Stimulated activated effector memory CD8-positive, alpha-beta T cell treated with anti-CD3 and anti-CD28 coated beads, Interleukin-12 subunit alpha, Interleukin-12 subunit beta, amount 100 ng/mL, for 72 hours (primary cell): ENCODE measurements around the gene CCDC154.

ENCODE experiments used
- ATAC-seq: fragments of 150-1000 bp; cut with Tn5 transposase; 2 replicates; pipeline ENCODE4 v1.10.0; 2021
- DNase-seq, 2 donors: peaks; one replicate each; pipeline ENCODE4 v3.0.0; 2021 to 2022; ENCODE audit warnings: low spot score in 2 of 2
- H3K27ac Mint-ChIP-seq: one replicate; pipeline ENCODE4 v1.8.0; 2022; ENCODE audit warnings: mild to moderate bottlenecking, mixed read lengths
- H3K36me3 Mint-ChIP-seq: one replicate; pipeline ENCODE4 v1.8.0; 2022; ENCODE audit warnings: mild to moderate bottlenecking, mixed read lengths
- H3K4me1 Mint-ChIP-seq: one replicate; pipeline ENCODE4 v1.8.0; 2022; ENCODE audit warnings: mixed read lengths
- H3K4me3 Mint-ChIP-seq: one replicate; pipeline ENCODE4 v1.8.0; 2022; ENCODE audit warnings: mild to moderate bottlenecking, mixed read lengths
- H3K9me3 Mint-ChIP-seq: one replicate; pipeline ENCODE4 v1.8.0; 2022; ENCODE audit warnings: mixed read lengths

The CCDC154 gene

DNA sequence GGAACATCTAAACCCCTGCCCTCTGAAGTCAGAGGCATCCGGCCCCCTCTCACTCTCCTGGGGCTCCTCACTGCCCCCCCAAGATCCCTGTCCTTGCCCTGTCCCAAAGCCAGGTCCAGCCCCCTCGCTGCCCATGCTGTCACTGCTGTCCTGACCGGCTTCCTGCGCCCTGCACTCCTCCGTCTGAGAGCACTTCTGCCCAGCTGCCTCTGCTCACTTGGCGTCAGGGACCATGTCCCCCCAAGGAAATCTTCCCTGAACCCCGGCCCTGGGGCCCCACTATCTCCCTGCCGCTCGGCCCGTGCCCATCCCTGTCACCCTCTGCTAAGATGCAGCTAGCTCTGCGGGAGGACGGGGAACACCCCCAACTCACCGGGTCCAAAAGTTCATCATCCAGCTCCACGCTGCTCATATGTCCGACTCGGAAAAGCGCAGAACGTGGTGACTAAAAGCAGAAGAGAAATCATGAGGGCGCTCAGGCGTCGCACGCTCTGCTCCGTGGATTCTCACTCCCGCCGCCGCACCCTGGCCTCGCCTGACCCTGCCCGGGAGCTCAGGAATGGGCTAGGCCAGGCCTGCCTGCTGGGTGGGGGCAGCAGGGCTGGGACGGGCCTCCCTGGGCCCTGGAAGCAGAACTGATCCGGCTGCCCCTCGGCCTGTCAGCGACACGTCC, 20.7 kb upstream of the CCDC154 start:
- peaks cover 16% of the 10 kb centered on the region for H3K4me1 Mint-ChIP-seq
- DNase-seq (no peak), ATAC-seq (no peak)
- H3K4me3 Mint-ChIP-seq, result no peak overlapping the region
- no peak overlapping the region for H3K27ac Mint-ChIP-seq
- H3K36me3 Mint-ChIP-seq, result peaks cover 35% of the 10 kb centered on the region
- no peaks in the 10 kb centered on the region for H3K9me3 Mint-ChIP-seq

DNA sequence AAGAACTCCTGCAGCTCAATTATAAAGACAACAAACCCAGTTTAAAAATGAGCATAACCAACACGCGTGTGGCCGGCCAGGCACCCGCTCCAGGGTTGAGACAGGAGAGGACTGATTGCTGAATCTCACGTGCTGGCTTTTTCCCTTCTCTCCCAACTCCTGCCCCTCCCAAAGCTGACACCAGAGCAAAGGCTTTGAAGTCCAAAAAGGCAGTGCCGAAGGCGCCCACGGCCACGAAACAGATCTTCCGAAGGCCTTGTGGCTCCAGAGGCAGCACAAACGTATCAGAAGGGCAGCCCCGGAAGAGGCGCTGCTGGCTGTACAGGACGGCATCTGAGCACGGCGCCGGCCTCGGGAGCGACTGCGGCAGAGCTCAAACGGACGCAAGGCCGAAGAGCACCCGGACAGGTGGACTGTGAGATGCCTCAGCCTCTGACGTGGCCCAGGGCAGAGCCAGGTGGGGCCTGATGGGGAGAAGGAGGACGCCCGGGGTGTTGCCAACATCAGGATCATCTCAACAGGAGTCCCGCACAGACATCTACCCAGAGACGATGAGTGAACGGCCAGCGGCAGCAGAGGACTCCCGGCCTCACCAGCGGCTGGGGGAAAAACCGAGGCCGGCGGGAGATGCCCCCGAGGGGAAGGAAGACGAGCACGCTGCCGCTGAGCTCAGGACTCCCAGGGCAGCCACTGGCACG, 20.0 kb upstream of the CCDC154 start:
- Mint-ChIP-seq H3K9me3 (no peaks in the 10 kb centered on the region), H3K4me3 (no peak overlapping the region), H3K4me1 (peaks cover 11% of the 10 kb centered on the region), H3K36me3 (peaks cover 35% of the 10 kb centered on the region), H3K27ac (no peak overlapping the region)
- DNase-seq (no peak), ATAC-seq (no peak)

DNA sequence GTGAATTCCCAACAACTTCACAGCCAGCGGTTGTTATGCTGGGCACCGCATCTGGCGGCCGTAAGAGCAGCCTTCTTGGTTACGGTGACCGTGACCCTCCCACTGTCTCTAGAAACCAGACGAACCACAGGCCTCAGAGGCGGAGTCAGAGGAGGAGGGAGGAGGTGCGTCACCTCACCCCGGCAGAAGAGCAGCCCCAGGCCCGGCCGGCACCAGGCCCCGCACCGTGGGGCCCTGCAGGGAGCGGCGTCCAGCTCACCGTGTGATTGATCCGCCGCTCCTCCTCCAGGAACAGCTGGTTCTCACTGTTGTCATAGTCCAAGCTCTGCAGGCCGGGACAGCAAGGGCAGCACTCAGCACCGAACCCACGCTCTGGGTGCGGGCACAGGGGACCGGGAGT, 16.8 kb upstream of the CCDC154 start:
- ATAC-seq (no peak), DNase-seq (no peak)
- Mint-ChIP-seq H3K27ac (no peak overlapping the region), H3K4me1 (peaks cover 14% of the 10 kb centered on the region), H3K4me3 (no peak overlapping the region), H3K36me3 (peaks cover 50% of the 10 kb centered on the region), H3K9me3 (no peaks in the 10 kb centered on the region)

DNA sequence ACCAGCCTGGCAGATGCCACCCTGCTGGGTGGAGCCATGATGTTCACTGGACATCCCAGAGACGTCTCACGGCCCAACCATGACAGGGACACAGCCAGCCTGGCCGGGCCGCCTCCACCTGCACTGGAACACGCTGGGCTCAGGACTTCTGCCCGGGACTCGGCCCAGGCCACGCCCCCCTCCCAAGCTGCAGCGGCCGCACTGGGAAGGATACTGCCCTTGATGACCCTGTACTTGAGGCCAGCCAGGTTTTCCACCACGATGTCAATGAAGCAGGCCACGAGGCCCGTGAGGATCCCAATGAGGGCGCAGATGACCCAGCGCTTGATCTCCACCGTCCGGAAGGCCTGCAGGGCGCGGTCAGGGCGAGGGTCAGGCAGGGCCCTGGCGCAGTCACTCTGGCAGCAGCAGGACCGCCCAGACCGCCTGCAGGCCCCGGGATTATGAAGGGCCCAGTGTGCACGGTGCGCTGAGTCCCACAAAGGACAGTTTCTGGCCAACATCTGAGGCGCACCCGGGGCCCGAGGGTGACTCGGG, 16.3 kb upstream of the CCDC154 start:
- H3K36me3 Mint-ChIP-seq, result peaks cover 51% of the 10 kb centered on the region
- H3K27ac Mint-ChIP-seq, result no peak overlapping the region
- H3K4me1 Mint-ChIP-seq, result peaks cover 14% of the 10 kb centered on the region
- H3K4me3 Mint-ChIP-seq, result no peak overlapping the region
- no peaks in the 10 kb centered on the region for H3K9me3 Mint-ChIP-seq
- DNase-seq (no peak), ATAC-seq (no peak)

DNA sequence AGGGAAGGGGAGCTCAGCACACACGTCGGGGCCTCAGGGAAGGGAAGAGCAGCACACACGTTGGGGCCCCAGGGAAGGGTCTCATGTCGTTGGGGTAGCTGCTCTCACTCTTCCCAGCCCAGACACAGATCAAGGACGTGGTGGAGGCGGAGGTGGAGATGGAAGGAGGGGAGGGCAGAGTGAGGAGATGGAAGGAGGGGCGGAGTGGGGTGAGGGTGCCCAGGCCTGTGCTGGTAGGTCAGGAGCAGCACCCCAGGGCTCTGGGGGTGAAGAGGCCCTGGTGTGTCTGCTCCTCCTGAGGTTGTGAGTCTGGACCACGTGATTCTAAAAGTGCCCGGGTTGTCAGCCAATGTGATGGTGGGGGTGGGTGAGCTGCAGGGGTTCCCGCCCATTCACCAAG, 15.6 kb upstream of the CCDC154 start:
- no peak overlapping the region for H3K4me3 Mint-ChIP-seq
- no peak for DNase-seq
- no peak for ATAC-seq
- peaks cover 14% of the 10 kb centered on the region for H3K4me1 Mint-ChIP-seq
- H3K36me3 Mint-ChIP-seq, result peaks cover 51% of the 10 kb centered on the region
- H3K9me3 Mint-ChIP-seq, result no peaks in the 10 kb centered on the region
- H3K27ac Mint-ChIP-seq, result peak overlapping the region; percentile 37

DNA sequence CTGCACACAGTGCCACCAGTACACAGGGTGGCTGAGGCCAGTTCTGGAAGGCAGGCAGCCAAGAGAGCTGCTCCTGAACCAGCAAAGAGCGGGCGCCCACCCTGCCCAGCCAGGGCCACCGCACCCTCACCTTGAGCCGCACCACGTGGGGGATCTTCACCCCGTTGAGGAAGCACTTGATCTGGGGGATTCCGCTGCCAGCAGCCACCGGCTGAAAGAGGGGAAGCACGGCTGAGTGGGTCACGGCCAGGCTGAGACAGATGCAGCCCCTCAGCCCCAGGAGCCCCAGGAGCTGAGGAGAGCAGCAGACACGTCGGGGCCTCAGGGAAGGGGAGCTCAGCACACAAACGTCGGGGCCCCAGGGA, 14.6 kb upstream of the CCDC154 start:
- ATAC-seq (peak; percentile 11), DNase-seq (no peak)
- Mint-ChIP-seq H3K27ac (peak overlapping the region; percentile 89), H3K4me3 (no peak overlapping the region), H3K36me3 (peaks cover 48% of the 10 kb centered on the region), H3K9me3 (no peaks in the 10 kb centered on the region), H3K4me1 (peaks cover 14% of the 10 kb centered on the region)

DNA sequence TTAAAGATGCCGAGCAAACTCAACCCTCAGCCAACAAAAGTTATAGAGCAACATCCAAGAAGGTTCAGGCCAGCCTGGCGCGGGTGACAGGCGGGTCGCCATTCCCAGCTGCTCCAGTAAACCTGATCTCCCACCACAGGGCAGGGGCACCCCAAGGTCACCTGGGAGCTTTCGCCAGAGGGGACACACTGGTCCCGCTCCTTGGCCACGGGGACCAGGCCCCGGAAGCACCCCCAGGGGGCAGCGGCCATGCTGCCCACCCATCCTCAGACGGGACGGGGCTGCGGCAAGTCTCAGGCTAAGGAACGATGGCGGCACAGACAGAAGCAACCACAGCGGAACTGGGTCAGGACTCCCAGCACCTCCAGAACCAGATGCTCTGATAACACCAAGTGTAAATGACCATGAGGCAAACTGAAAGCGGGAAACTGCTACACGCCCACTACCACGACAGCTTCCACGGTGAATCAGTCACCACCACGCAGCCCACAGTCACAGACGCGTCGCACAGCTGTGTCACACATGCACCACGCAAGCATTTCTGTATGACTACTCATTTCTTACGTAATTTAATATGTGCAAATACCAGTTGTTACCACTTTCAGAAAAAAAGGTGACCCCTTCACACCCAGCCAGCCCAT, 14.1 kb upstream of the CCDC154 start:
- H3K9me3 Mint-ChIP-seq, result no peaks in the 10 kb centered on the region
- ATAC-seq, result peak; percentile 92
- peak in 1 of 2 donors; percentile 55 for DNase-seq
- H3K27ac Mint-ChIP-seq, result peak overlapping the region; percentile 89
- H3K36me3 Mint-ChIP-seq, result peaks cover 44% of the 10 kb centered on the region
- H3K4me3 Mint-ChIP-seq, result no peak overlapping the region
- peaks cover 14% of the 10 kb centered on the region for H3K4me1 Mint-ChIP-seq

DNA sequence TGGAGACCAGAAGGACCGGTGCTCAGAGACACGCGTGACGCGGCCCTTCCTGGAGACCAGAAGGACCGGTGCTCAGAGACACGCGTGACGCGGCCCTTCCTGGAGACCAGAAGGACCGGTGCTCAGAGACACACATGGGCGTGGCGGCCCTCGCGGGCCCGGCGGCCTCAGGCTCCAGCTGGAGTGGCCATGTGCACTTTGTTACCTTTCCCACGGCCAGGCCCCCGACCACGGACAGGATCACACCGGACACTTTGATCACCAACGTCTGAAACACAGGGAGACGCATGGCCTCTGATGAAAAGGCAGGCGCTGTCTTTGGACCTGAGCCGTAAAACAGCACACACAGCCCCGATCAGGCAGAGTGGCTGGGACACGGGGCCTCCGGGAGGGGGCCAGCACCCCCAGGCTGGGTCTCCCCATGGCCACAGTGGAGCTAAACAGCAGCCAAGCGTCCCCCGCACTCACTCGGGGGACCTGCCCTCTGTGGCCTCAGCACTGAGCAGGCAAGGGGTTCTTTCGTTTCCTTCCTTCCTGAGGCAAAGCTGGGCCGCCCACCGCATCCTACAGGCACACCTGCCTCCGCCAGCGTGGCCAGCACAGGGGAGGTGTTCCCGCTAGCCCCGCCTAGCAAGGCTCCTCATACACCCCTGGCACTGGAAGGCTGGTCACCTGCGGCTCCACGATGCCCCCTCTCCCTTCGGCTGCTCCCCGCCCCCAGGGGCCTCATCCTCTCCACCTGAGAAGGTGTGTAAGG, 13.3 kb upstream of the CCDC154 start:
- Mint-ChIP-seq H3K4me1 (peaks cover 14% of the 10 kb centered on the region), H3K36me3 (peaks cover 42% of the 10 kb centered on the region), H3K4me3 (no peak overlapping the region), H3K27ac (no peak overlapping the region), H3K9me3 (no peaks in the 10 kb centered on the region)
- no peak for DNase-seq
- no peak for ATAC-seq

DNA sequence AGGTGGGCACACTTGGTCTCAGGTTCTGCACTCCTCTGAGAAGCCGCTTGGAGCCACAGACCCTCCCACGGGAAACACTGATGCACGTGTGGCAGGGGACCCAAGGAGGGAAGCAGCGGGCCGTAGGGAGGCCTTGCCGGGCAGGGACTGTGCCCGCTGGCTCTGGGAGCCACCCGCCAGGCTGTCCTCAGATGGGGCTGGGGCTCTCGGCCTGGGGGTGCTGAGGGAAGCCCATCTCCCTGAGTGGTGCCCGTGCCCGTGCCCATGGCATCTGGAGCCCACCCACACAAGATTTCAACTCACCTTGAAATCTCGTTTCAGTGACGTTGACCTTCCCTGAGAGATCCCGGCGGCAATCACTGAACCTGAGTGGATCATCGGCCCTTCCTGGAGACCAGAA, 12.6 kb upstream of the CCDC154 start:
- ATAC-seq (no peak), DNase-seq (no peak)
- Mint-ChIP-seq H3K4me3 (no peak overlapping the region), H3K4me1 (peaks cover 14% of the 10 kb centered on the region), H3K27ac (no peak overlapping the region), H3K36me3 (peaks cover 35% of the 10 kb centered on the region), H3K9me3 (no peaks in the 10 kb centered on the region)

DNA sequence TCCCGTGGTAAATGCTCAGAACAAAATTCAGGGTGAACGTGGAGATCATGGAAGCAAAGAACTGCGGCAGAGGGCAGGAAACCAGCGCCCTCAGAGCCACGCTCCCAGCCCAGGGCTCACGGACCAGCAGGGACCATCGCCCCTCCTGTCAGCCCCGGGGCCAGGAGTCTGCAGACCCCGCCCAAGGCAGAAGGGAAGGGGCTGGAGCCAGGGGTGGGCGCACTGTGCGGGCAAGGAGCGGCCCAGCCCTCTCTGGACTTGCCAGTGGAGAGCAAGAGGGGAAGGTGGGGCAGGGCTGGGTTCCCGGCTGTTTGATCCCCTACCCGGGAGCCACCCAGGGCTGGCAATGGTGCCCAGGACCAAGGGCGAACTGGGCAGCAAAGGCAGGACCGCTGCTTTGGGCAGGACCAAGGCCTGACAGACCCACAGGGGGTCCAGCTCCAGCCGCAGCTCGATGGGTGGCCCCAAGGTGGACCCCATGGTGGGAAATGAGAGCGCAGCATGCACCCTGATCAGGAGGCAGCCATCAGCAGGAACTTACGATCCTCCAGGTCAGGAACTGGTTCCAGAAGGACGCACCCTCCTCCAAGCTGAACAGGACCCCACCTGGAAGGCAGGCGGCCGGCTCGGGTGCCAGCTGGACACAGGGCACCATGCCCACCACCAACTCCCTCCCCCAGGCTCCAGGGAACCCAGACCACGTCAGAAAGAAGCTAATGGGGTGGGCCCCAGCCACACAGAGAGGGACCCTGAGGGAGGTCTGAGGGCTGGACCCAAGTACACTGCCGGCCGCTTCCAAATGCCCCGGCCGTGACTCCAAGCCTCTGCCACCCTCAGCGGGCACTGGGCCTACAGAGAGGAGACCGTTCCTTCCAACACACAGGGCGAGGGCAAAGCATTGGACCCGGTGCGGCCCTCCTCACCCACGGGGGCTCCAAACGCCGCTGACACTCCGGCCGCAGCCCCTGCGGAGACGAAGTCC, 11.1 kb upstream of the CCDC154 start:
- no peaks in the 10 kb centered on the region for H3K9me3 Mint-ChIP-seq
- H3K4me3 Mint-ChIP-seq, result no peak overlapping the region
- H3K4me1 Mint-ChIP-seq, result peaks cover 14% of the 10 kb centered on the region
- ATAC-seq, result no peak
- no peak for DNase-seq
- no peak overlapping the region for H3K27ac Mint-ChIP-seq
- peaks cover 22% of the 10 kb centered on the region for H3K36me3 Mint-ChIP-seq

DNA sequence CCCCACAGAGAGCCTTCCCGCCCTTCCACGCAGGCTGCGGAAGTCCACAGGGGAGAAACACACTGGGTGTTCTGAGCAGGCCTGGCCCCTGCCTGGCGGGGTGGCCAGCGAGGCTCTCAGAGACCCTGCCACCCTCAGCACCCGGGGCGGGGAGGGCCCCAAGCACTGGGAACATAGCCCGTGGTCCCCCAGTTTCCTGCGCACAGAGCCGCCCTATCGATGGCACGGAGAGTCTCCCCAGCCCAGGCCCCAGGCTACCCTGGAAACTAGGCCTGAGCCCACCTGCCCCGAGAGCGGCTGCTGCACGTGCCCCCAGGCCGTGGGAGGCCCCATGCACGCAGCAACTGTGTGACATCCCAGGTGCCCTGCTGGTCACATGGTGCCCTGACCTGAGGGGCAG, 10.2 kb upstream of the CCDC154 start:
- DNase-seq (no peak), ATAC-seq (no peak)
- no peak overlapping the region for H3K27ac Mint-ChIP-seq
- peaks cover 14% of the 10 kb centered on the region for H3K4me1 Mint-ChIP-seq
- H3K4me3 Mint-ChIP-seq, result no peak overlapping the region
- peaks cover 27% of the 10 kb centered on the region for H3K36me3 Mint-ChIP-seq
- no peaks in the 10 kb centered on the region for H3K9me3 Mint-ChIP-seq

DNA sequence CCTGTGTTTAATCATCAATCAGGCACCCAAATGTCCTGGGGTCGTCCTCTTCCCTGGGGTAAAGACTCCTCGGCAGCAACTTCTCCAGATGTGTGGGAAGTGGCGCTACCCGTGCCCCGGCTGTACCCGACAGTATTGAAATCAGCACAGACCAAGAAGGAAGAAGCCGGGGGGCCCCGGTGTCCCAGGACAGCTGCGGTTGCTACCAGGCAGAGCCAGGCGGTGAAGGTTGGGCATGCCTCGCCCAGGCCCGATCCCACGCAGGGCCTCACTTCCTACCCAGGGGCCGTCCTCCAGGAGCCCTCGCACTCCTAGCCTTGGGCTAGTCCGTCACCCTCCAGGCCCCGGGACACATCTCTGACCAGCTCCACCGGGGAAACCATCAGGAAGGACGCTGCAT, 9.0 kb upstream of the CCDC154 start:
- Mint-ChIP-seq H3K36me3 (peaks cover 20% of the 10 kb centered on the region), H3K9me3 (no peaks in the 10 kb centered on the region), H3K4me1 (peaks cover 5% of the 10 kb centered on the region), H3K27ac (no peak overlapping the region), H3K4me3 (no peak overlapping the region)
- ATAC-seq (no peak), DNase-seq (no peak)

DNA sequence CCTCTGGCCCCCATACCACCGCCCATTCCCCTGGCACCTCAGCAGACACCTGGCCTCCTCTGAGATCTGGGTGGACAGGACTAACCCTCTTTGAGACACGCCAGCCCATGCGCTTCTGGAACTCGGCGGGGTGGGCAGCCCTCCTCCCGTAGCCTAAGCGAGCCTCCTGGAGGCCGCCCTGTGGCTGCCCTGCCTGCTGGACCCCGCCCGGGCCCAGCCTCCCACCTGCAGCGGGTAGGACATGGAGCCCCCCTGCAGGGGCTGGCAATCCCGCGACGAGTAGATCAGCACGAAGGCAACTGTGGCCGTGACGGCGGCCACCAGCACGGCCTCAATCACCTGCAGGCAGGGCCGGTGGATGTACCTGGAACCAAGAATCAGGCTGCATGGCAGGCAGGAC, 8.2 kb upstream of the CCDC154 start:
- Mint-ChIP-seq H3K4me3 (no peak overlapping the region), H3K27ac (no peak overlapping the region), H3K9me3 (no peaks in the 10 kb centered on the region), H3K36me3 (peaks cover 15% of the 10 kb centered on the region), H3K4me1 (no peaks in the 10 kb centered on the region)
- no peak for DNase-seq
- no peak for ATAC-seq

DNA sequence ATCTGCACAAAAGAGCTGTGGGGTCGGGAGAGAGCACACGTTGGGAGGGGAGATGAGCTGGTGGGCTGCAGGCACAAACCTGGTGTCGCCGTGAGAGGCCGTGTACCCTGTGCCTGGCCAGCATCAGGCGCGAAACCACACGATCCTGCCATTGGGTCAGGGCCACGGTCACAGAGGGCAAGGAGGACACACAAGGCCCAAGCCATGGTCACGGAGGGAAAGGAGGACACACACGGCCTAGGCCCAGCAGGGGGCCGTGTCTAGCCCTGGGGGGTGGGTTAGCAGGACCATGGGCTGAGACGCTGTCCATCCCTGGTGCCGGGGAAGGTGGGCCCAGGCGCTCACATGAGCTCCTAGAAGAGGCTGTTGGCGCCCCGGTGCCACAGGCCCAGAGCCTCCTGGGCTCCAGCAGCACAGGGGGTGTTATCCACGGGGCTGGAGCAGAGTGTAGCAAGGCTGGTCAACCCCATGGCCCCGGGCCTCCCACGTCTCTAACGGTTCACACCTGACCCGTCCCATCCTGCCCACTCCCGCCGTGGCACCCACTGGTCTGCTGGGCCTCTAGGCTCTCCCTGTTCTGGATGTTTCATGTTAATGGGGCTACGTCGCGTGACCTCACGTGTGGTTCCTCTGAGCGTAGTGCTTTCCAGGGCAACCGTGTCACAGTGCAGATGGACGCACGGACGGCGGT, 7.5 kb upstream of the CCDC154 start:
- H3K4me1 Mint-ChIP-seq, result no peaks in the 10 kb centered on the region
- DNase-seq, result no peak
- H3K9me3 Mint-ChIP-seq, result no peaks in the 10 kb centered on the region
- H3K27ac Mint-ChIP-seq, result peak overlapping the region; percentile 82
- no peak overlapping the region for H3K4me3 Mint-ChIP-seq
- H3K36me3 Mint-ChIP-seq, result peaks cover 14% of the 10 kb centered on the region
- ATAC-seq, result no peak
